Osteoblast (primary cell): ENCODE results near the gene MAPK7. TPM values are rescaled to one million over a fixed set of nuclear protein-coding genes. Genes with fewer than 3 reads are reported as not detected.

Source experiments
- DNase-seq: peaks from one replicate; pipeline ENCODE4 v3.0.0; 2011; ENCODE audit warnings: low spot score, mixed read lengths; ENCODE audit not compliant: insufficient read length; ENCODE audit errors: missing footprints
- H2AFZ ChIP-seq: 2 replicates; pipeline ENCODE4 v1.6.0; 2011; ENCODE audit warnings: mild to moderate bottlenecking, low read length
- H3K27ac ChIP-seq: 2 replicates; pipeline ENCODE4 v1.5.1; 2011; ENCODE audit warnings: mild to moderate bottlenecking, low read depth, low read length, moderate library complexity
- H3K27me3 ChIP-seq: 2 replicates; pipeline ENCODE4 v1.6.0; 2012; ENCODE audit warnings: mild to moderate bottlenecking, control low read depth, inconsistent platforms, low read length, moderate library complexity; ENCODE audit not compliant: insufficient read depth
- H3K36me3 ChIP-seq: 2 replicates; pipeline ENCODE4 v1.5.1; 2011; ENCODE audit warnings: mild to moderate bottlenecking, low read length, control low read depth, moderate library complexity; ENCODE audit not compliant: insufficient read depth
- H3K4me1 ChIP-seq: 2 replicates; pipeline ENCODE4 v1.5.1; 2011; ENCODE audit warnings: mild to moderate bottlenecking, low read length, control low read depth, moderate library complexity; ENCODE audit not compliant: insufficient read depth
- H3K4me2 ChIP-seq: 2 replicates; pipeline ENCODE4 v1.6.0; 2011; ENCODE audit warnings: mild to moderate bottlenecking, low read length; ENCODE audit not compliant: insufficient read depth
- H3K4me3 ChIP-seq: fragments of 200-600 bp; sonication (generic); 3 replicates; pipeline ENCODE4 v1.5.1; 2012; ENCODE audit warnings: mild to moderate bottlenecking, low read length, inconsistent platforms; ENCODE audit not compliant: insufficient read depth
- H3K79me2 ChIP-seq: 2 replicates; pipeline ENCODE4 v1.6.0; 2012; ENCODE audit warnings: mild to moderate bottlenecking, low read length, control low read depth, inconsistent platforms; ENCODE audit not compliant: insufficient read depth
- H3K9me3 ChIP-seq: 2 replicates; pipeline ENCODE4 v1.5.1; 2011; ENCODE audit warnings: low read depth, low read length, control low read depth
- H4K20me1 ChIP-seq: 2 replicates; pipeline ENCODE4 v1.6.0; 2012; ENCODE audit warnings: mild to moderate bottlenecking, low read length, control low read depth; ENCODE audit not compliant: insufficient read depth
- CTCF ChIP-seq: IDR thresholded peaks from 2 replicates; pipeline ENCODE4 v1.5.1; 2011; ENCODE audit warnings: mild to moderate bottlenecking, low read depth, low read length, moderate library complexity; ENCODE audit errors: extremely low read depth
- total RNA-seq: library from RNA; depleted of rRNA; stranded (reverse); fragments of >200 nt; gene quantifications from 2 replicates; pipeline ENCODE4 v1.2.3, GENCODE V29; 2012

The MAPK7 gene
- total RNA-seq, 1 donor, result 12.7 TPM

- Histone ChIP-seq H3K79me2 (no peaks in the 10 kb centered on the region), H3K27ac (no peak overlapping the region), H3K4me3 (no peak overlapping the region), H3K9me3 (no peaks in the 10 kb centered on the region), H3K4me1 (peaks cover 18% of the 10 kb centered on the region), H2AFZ (no peak overlapping the region), H3K4me2 (no peak overlapping the region), H3K36me3 (no peaks in the 10 kb centered on the region), H3K27me3 (no peaks in the 10 kb centered on the region), H4K20me1 (no peaks in the 10 kb centered on the region)
- no peak for TF ChIP-seq CTCF
- DNase-seq, result no peak
These were observed 34.2 kb downstream of the MAPK7 start for GRCh38 chr17:19412510-19412909.

GRCh38 chr17:19412984-19413383 lies 34.7 kb downstream of the MAPK7 start:
- Histone ChIP-seq H3K36me3 (no peaks in the 10 kb centered on the region), H3K9me3 (no peaks in the 10 kb centered on the region), H3K79me2 (no peaks in the 10 kb centered on the region), H3K27ac (no peak overlapping the region), H3K4me1 (peaks cover 22% of the 10 kb centered on the region), H3K27me3 (no peaks in the 10 kb centered on the region), H2AFZ (no peak overlapping the region), H3K4me2 (no peak overlapping the region), H4K20me1 (no peaks in the 10 kb centered on the region), H3K4me3 (no peak overlapping the region)
- peak; percentile 58 for DNase-seq
- no peak for TF ChIP-seq CTCF

DNA sequence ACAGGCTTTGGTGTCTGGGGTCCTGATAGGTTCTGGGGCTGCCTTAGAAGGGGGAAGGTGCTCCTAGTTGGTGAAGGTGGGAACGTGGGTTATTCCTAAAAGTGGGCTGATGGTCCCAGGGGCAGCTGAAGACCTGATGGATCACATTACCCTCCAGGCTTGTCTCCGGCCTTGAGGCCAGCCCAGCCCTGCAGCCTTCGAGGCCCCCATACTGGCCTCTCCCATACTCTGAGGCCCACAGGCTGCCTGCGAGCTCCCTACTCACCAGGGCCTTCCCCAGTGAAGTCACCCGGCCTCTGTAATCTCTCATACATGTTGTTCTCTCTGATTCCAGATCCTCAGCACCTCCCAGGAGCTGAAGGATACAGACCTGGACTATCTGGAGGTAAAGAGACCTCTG lies 35.5 kb downstream of the MAPK7 start:
- Histone ChIP-seq H2AFZ (no peak overlapping the region), H4K20me1 (no peaks in the 10 kb centered on the region), H3K36me3 (no peaks in the 10 kb centered on the region), H3K79me2 (no peaks in the 10 kb centered on the region), H3K4me2 (no peak overlapping the region), H3K27me3 (no peaks in the 10 kb centered on the region), H3K4me1 (peaks cover 30% of the 10 kb centered on the region), H3K4me3 (no peak overlapping the region), H3K9me3 (no peaks in the 10 kb centered on the region), H3K27ac (no peak overlapping the region)
- no peak for TF ChIP-seq CTCF
- no peak for DNase-seq

GRCh38 chr17:19414396-19415280 lies 36.3 kb downstream of the MAPK7 start:
- DNase-seq, result peak; percentile 58
- Histone ChIP-seq H3K27me3 (no peaks in the 10 kb centered on the region), H3K79me2 (no peaks in the 10 kb centered on the region), H3K4me2 (no peak overlapping the region), H4K20me1 (no peaks in the 10 kb centered on the region), H3K36me3 (no peaks in the 10 kb centered on the region), H3K27ac (no peak overlapping the region), H3K4me1 (peaks cover 27% of the 10 kb centered on the region), H3K4me3 (no peak overlapping the region), H3K9me3 (no peaks in the 10 kb centered on the region), H2AFZ (no peak overlapping the region)
- no peak for TF ChIP-seq CTCF
